ENCODE measurements around the gene MYO5A. TPM values are rescaled to one million over a fixed set of nuclear protein-coding genes. Genes with fewer than 3 reads are reported as not detected.

The MYO5A gene
- total RNA-seq, 1 donor = 54.3 TPM

DNA sequence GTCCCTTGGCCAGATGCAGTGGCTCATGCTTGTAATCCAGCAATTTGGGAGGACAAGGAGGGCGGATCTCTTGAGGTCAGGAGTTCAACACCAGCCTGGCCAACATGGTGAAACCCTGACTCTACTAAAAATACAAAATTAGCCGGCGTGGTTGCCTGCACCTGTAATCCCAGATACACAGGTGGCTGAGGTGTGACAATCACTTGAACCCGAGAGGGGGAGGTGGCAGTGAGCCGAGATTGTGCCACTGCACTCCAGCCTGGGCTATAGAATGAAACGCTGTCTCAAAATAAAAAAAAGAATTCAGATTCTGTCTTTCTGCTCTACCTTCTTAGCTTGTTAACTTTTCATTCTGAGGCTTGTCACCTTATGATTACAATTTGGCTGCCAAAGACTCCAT, 22.1 kb downstream of the MYO5A start:
- peaks cover 10% of the 10 kb centered on the region for H3K4me1 ChIP-seq (ENCODE audit: insufficient read depth, low read length)
- no peaks in the 10 kb centered on the region for H3K9me3 ChIP-seq (ENCODE audit: low read depth, low read length)
- H3K36me3 ChIP-seq (ENCODE audit: insufficient read depth, low read length) = no peaks in the 10 kb centered on the region
- no peak overlapping the region for H2AFZ ChIP-seq (ENCODE audit: low read length)
- TF ChIP-seq, protein P1, sequence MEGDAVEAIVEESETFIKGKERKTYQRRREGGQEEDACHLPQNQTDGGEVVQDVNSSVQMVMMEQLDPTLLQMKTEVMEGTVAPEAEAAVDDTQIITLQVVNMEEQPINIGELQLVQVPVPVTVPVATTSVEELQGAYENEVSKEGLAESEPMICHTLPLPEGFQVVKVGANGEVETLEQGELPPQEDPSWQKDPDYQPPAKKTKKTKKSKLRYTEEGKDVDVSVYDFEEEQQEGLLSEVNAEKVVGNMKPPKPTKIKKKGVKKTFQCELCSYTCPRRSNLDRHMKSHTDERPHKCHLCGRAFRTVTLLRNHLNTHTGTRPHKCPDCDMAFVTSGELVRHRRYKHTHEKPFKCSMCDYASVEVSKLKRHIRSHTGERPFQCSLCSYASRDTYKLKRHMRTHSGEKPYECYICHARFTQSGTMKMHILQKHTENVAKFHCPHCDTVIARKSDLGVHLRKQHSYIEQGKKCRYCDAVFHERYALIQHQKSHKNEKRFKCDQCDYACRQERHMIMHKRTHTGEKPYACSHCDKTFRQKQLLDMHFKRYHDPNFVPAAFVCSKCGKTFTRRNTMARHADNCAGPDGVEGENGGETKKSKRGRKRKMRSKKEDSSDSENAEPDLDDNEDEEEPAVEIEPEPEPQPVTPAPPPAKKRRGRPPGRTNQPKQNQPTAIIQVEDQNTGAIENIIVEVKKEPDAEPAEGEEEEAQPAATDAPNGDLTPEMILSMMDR (IDR thresholded peaks at IDR 0.05; ENCODE audit: extremely low read depth, low read depth, low read length) = no peak
- H3K4me3 ChIP-seq (ENCODE audit: insufficient read depth, low read length) = no peak overlapping the region
- H3K4me2 ChIP-seq (ENCODE audit: insufficient read depth, low read length) = no peak overlapping the region
- peaks cover 61% of the 10 kb centered on the region for H3K79me2 ChIP-seq (ENCODE audit: insufficient read depth, low read length)
- no peak overlapping the region for H3K27ac ChIP-seq (ENCODE audit: low read depth, low read length)
- H4K20me1 ChIP-seq (ENCODE audit: insufficient read depth, low read length) = peaks cover 6% of the 10 kb centered on the region
- H3K27me3 ChIP-seq (ENCODE audit: insufficient read depth, low read length) = no peaks in the 10 kb centered on the region
- no peak for DNase-seq (ENCODE audit: insufficient read length, low spot score, missing footprints)

DNA sequence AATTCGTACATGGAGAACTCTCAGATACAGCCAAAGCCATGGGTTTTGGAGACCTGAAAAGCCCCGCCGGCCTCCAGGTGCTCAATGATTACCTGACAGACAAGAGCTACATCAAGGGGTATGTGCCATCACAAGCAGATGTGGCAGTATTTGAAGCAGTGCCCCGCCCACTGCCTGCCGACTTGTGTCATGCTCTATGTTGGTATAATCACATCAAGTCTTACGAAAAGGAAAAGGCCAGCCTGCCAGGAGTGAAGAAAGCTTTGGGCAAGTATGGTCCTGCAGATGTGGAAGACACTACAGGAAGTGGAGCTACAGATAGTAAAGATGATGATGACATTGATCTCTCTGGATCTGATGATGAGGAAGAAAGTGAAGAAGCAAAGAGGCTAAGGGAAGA, 23.5 kb downstream of the MYO5A start:
- Histone ChIP-seq H3K4me2 (ENCODE audit: insufficient read depth, low read length) (no peak overlapping the region), H3K9me3 (ENCODE audit: low read depth, low read length) (no peaks in the 10 kb centered on the region), H3K27ac (ENCODE audit: low read depth, low read length) (no peak overlapping the region), H3K4me1 (ENCODE audit: insufficient read depth, low read length) (peaks cover 10% of the 10 kb centered on the region), H3K36me3 (ENCODE audit: insufficient read depth, low read length) (no peaks in the 10 kb centered on the region), H3K27me3 (ENCODE audit: insufficient read depth, low read length) (no peaks in the 10 kb centered on the region), H3K4me3 (ENCODE audit: insufficient read depth, low read length) (no peak overlapping the region), H3K79me2 (ENCODE audit: insufficient read depth, low read length) (peaks cover 49% of the 10 kb centered on the region), H4K20me1 (ENCODE audit: insufficient read depth, low read length) (peaks cover 6% of the 10 kb centered on the region), H2AFZ (ENCODE audit: low read length) (no peak overlapping the region)
- TF ChIP-seq, protein P1 (IDR thresholded peaks at IDR 0.05; ENCODE audit: extremely low read depth, low read depth, low read length) = no peak
- no peak for DNase-seq (ENCODE audit: insufficient read length, low spot score, missing footprints)

DNA sequence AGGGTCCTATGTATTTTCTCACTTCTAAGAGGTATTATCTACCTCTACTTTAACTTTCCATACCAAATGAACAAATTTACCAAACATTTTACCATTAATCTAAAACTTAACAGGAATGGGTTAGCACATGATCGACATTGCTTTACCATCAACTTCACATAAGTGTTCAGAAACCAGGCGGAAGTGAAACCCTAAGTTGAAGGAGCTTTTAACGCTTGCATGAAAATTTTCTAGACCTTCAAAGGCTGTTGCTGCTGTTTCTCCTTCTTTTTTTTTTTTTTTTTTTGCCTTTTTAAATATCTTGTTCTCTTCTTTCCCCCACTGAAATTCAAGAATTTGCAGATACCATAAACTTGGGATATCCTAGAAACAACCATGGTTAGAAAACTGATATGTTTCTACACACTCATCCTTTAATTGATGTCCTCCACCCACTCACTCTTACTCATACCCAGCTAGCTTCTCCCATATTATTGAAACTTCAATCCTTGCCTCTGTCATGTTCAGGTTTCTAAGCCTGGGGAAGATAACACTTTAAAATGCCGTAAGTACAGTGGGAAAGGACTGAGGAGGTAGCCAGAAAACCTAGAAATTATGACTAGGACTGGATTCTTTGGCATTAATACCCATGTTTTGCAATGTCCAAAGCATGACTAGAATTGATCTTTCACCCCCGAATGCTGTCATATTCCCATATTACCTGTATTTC, 24.7 kb downstream of the MYO5A start:
- no peak overlapping the region for H3K4me3 ChIP-seq (ENCODE audit: insufficient read depth, low read length)
- no peaks in the 10 kb centered on the region for H4K20me1 ChIP-seq (ENCODE audit: insufficient read depth, low read length)
- no peak overlapping the region for H2AFZ ChIP-seq (ENCODE audit: low read length)
- H3K36me3 ChIP-seq (ENCODE audit: insufficient read depth, low read length) = no peaks in the 10 kb centered on the region
- no peaks in the 10 kb centered on the region for H3K27me3 ChIP-seq (ENCODE audit: insufficient read depth, low read length)
- peaks cover 10% of the 10 kb centered on the region for H3K4me1 ChIP-seq (ENCODE audit: insufficient read depth, low read length)
- DNase-seq (ENCODE audit: insufficient read length, low spot score, missing footprints) = peak; percentile 62
- no peaks in the 10 kb centered on the region for H3K9me3 ChIP-seq (ENCODE audit: low read depth, low read length)
- H3K79me2 ChIP-seq (ENCODE audit: insufficient read depth, low read length) = peaks cover 38% of the 10 kb centered on the region
- peak overlapping the region; percentile 9 for H3K27ac ChIP-seq (ENCODE audit: low read depth, low read length)
- H3K4me2 ChIP-seq (ENCODE audit: insufficient read depth, low read length) = no peak overlapping the region
- TF ChIP-seq, protein P1 (IDR thresholded peaks at IDR 0.05; ENCODE audit: extremely low read depth, low read depth, low read length) = no peak

GRCh38 chr15:52502608-52503007, 26.1 kb downstream of the MYO5A start:
- Histone ChIP-seq H3K4me2 (ENCODE audit: insufficient read depth, low read length) (no peak overlapping the region), H3K27ac (ENCODE audit: low read depth, low read length) (no peak overlapping the region), H3K79me2 (ENCODE audit: insufficient read depth, low read length) (peaks cover 29% of the 10 kb centered on the region), H3K4me1 (ENCODE audit: insufficient read depth, low read length) (peaks cover 10% of the 10 kb centered on the region), H3K4me3 (ENCODE audit: insufficient read depth, low read length) (no peak overlapping the region), H3K27me3 (ENCODE audit: insufficient read depth, low read length) (no peaks in the 10 kb centered on the region), H3K36me3 (ENCODE audit: insufficient read depth, low read length) (no peaks in the 10 kb centered on the region), H3K9me3 (ENCODE audit: low read depth, low read length) (no peaks in the 10 kb centered on the region), H4K20me1 (ENCODE audit: insufficient read depth, low read length) (no peaks in the 10 kb centered on the region), H2AFZ (ENCODE audit: low read length) (no peak overlapping the region)
- no peak for DNase-seq (ENCODE audit: insufficient read length, low spot score, missing footprints)
- TF ChIP-seq, protein P1 (IDR thresholded peaks at IDR 0.05; ENCODE audit: extremely low read depth, low read depth, low read length) = no peak
